PC-3 (cell line): ENCODE measurements around the gene FLT3.

Experiments used
- CTCF ChIP-seq: fragments of 300-600 bp; sonication (generic); conservative IDR thresholded peaks from 2 replicates; pipeline ENCODE4 v1.5.1; 2017; ENCODE audit warnings: antibody characterized with exemption, low read depth, mild to moderate bottlenecking, low read length
- EZH2 ChIP-seq: fragments of 300-600 bp; sonication (generic); IDR thresholded peaks from one replicate; pipeline ENCODE4 v1.6.1; 2017; ENCODE audit warnings: antibody characterized with exemption, mild to moderate bottlenecking, low read length; ENCODE audit not compliant: unreplicated experiment
- EZH2phosphoT487 ChIP-seq: fragments of 300-600 bp; sonication (generic); IDR thresholded peaks from 2 replicates; pipeline ENCODE4 v1.6.1; 2018; ENCODE audit warnings: mild to moderate bottlenecking, antibody characterized with exemption, low read length, borderline replicate concordance

DNA sequence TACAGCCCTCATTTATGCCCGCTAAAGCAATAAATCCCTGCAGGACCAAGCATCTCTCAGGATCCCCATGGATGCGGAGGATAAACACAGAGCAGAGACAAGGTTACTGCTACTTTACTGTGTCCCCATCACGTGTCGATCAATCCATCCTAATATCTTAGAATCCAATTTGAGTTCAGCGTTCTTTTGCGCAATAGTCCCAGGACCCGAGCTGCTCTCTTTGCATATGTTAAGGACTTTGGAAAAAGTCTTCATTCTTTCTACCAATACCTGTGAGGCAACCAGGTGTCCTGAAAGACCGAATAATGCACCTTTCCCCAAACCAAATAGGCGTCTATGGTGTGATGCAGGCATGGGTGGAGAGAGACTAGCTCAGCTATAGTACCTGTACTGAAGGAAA is 73.9 kb downstream of the FLT3 start:
- TF ChIP-seq CTCF (no peak), EZH2 (no peak), EZH2phosphoT487 (no peak)
